Central memory CD8-positive, alpha-beta T cell (primary cell): ENCODE results near the gene LFNG.

Experiments used
- ATAC-seq: fragments of 150-1000 bp; cut with Tn5 transposase; replicated peaks from 2 replicates; pipeline ENCODE4 v1.10.0; 2022; ENCODE audit warnings: mild to moderate bottlenecking, moderate FRiP score, moderate number of reproducible peaks; ENCODE audit not compliant: poor library complexity, severe bottlenecking; ENCODE audit errors: extremely low read depth
- DNase-seq, 2 donors: peaks; one replicate each; pipeline ENCODE4 v3.0.0; 2021; ENCODE audit warnings: low spot score in 2 of 2
- H3K27ac Mint-ChIP-seq: one replicate; pipeline ENCODE4 v1.8.0; 2022; ENCODE audit warnings: low read depth, mild to moderate bottlenecking, moderate library complexity, mixed read lengths
- H3K27me3 Mint-ChIP-seq: one replicate; pipeline ENCODE4 v1.8.0; 2022; ENCODE audit warnings: mixed read lengths
- H3K36me3 Mint-ChIP-seq: one replicate; pipeline ENCODE4 v1.8.0; 2022; ENCODE audit warnings: mild to moderate bottlenecking, moderate library complexity, mixed read lengths; ENCODE audit not compliant: insufficient read depth
- H3K4me1 Mint-ChIP-seq: one replicate; pipeline ENCODE4 v1.8.0; 2022; ENCODE audit warnings: mixed read lengths
- H3K4me3 Mint-ChIP-seq: one replicate; pipeline ENCODE4 v1.8.0; 2022; ENCODE audit warnings: mild to moderate bottlenecking, moderate library complexity, mixed read lengths
- H3K9me3 Mint-ChIP-seq: one replicate; pipeline ENCODE4 v1.8.0; 2022; ENCODE audit warnings: mixed read lengths

LFNG gene

GRCh38 chr7:2490181-2490651, 29.4 kb upstream of the LFNG start:
- H3K9me3 Mint-ChIP-seq = no peaks in the 10 kb centered on the region
- no peak overlapping the region for H3K27ac Mint-ChIP-seq
- ATAC-seq (no peak), DNase-seq (no peak)
- H3K4me3 Mint-ChIP-seq = no peak overlapping the region
- peaks cover 11% of the 10 kb centered on the region for H3K36me3 Mint-ChIP-seq
- H3K4me1 Mint-ChIP-seq = no peaks in the 10 kb centered on the region
- peaks cover 12% of the 10 kb centered on the region for H3K27me3 Mint-ChIP-seq

- H3K27ac Mint-ChIP-seq = no peak overlapping the region
- ATAC-seq (no peak), DNase-seq (no peak)
- no peaks in the 10 kb centered on the region for H3K4me1 Mint-ChIP-seq
- no peaks in the 10 kb centered on the region for H3K9me3 Mint-ChIP-seq
- peaks cover 26% of the 10 kb centered on the region for H3K27me3 Mint-ChIP-seq
- peaks cover 12% of the 10 kb centered on the region for H3K36me3 Mint-ChIP-seq
- H3K4me3 Mint-ChIP-seq = no peak overlapping the region
These were observed 27.5 kb upstream of the LFNG start for GRCh38 chr7:2492038-2492437.

- peaks cover 12% of the 10 kb centered on the region for H3K36me3 Mint-ChIP-seq
- no peak overlapping the region for H3K4me3 Mint-ChIP-seq
- no peaks in the 10 kb centered on the region for H3K4me1 Mint-ChIP-seq
- H3K27me3 Mint-ChIP-seq = peaks cover 32% of the 10 kb centered on the region
- DNase-seq = no peak
- ATAC-seq = no peak
- H3K27ac Mint-ChIP-seq = no peak overlapping the region
- no peaks in the 10 kb centered on the region for H3K9me3 Mint-ChIP-seq
These were observed 26.1 kb upstream of the LFNG start for GRCh38 chr7:2493205-2494164.

GRCh38 chr7:2494191-2495130, 25.1 kb upstream of the LFNG start:
- ATAC-seq (no peak), DNase-seq (no peak)
- peaks cover 23% of the 10 kb centered on the region for H3K27me3 Mint-ChIP-seq
- H3K4me3 Mint-ChIP-seq = no peak overlapping the region
- peaks cover 10% of the 10 kb centered on the region for H3K36me3 Mint-ChIP-seq
- H3K4me1 Mint-ChIP-seq = no peaks in the 10 kb centered on the region
- H3K9me3 Mint-ChIP-seq = no peaks in the 10 kb centered on the region
- H3K27ac Mint-ChIP-seq = no peak overlapping the region

GRCh38 chr7:2495418-2496299, 23.9 kb upstream of the LFNG start:
- Mint-ChIP-seq H3K4me1 (no peaks in the 10 kb centered on the region), H3K36me3 (peaks cover 9% of the 10 kb centered on the region), H3K27me3 (peaks cover 23% of the 10 kb centered on the region), H3K27ac (no peak overlapping the region), H3K9me3 (no peaks in the 10 kb centered on the region), H3K4me3 (no peak overlapping the region)
- DNase-seq (no peak), ATAC-seq (no peak)

GRCh38 chr7:2496375-2496774, 23.2 kb upstream of the LFNG start:
- H3K27ac Mint-ChIP-seq = no peak overlapping the region
- no peaks in the 10 kb centered on the region for H3K4me1 Mint-ChIP-seq
- DNase-seq = no peak
- ATAC-seq = no peak
- peaks cover 6% of the 10 kb centered on the region for H3K36me3 Mint-ChIP-seq
- H3K27me3 Mint-ChIP-seq = peaks cover 23% of the 10 kb centered on the region
- no peaks in the 10 kb centered on the region for H3K9me3 Mint-ChIP-seq
- no peak overlapping the region for H3K4me3 Mint-ChIP-seq

- H3K4me1 Mint-ChIP-seq = no peaks in the 10 kb centered on the region
- H3K27ac Mint-ChIP-seq = no peak overlapping the region
- ATAC-seq = no peak
- H3K36me3 Mint-ChIP-seq = peaks cover 5% of the 10 kb centered on the region
- H3K4me3 Mint-ChIP-seq = no peak overlapping the region
- no peak for DNase-seq
- H3K9me3 Mint-ChIP-seq = no peaks in the 10 kb centered on the region
- H3K27me3 Mint-ChIP-seq = peaks cover 23% of the 10 kb centered on the region
These were observed 22.5 kb upstream of the LFNG start for GRCh38 chr7:2497065-2497464.

- no peaks in the 10 kb centered on the region for H3K4me1 Mint-ChIP-seq
- H3K4me3 Mint-ChIP-seq = no peak overlapping the region
- ATAC-seq (no peak), DNase-seq (no peak)
- H3K36me3 Mint-ChIP-seq = peaks cover 3% of the 10 kb centered on the region
- H3K27me3 Mint-ChIP-seq = peaks cover 23% of the 10 kb centered on the region
- no peaks in the 10 kb centered on the region for H3K9me3 Mint-ChIP-seq
- H3K27ac Mint-ChIP-seq = no peak overlapping the region
These were observed 21.9 kb upstream of the LFNG start for GRCh38 chr7:2497500-2498336.

- DNase-seq = no peak
- ATAC-seq = no peak
- Mint-ChIP-seq H3K4me3 (no peak overlapping the region), H3K27ac (no peak overlapping the region), H3K9me3 (no peaks in the 10 kb centered on the region), H3K4me1 (no peaks in the 10 kb centered on the region), H3K36me3 (peaks cover 3% of the 10 kb centered on the region), H3K27me3 (peaks cover 23% of the 10 kb centered on the region)
These were observed 20.9 kb upstream of the LFNG start for GRCh38 chr7:2498708-2499107.

GRCh38 chr7:2499181-2499580, 20.4 kb upstream of the LFNG start:
- ATAC-seq = no peak
- H3K4me1 Mint-ChIP-seq = no peaks in the 10 kb centered on the region
- H3K27me3 Mint-ChIP-seq = peaks cover 23% of the 10 kb centered on the region
- H3K9me3 Mint-ChIP-seq = no peaks in the 10 kb centered on the region
- DNase-seq = no peak
- H3K27ac Mint-ChIP-seq = no peak overlapping the region
- no peak overlapping the region for H3K4me3 Mint-ChIP-seq
- H3K36me3 Mint-ChIP-seq = peaks cover 3% of the 10 kb centered on the region

- peaks cover 23% of the 10 kb centered on the region for H3K27me3 Mint-ChIP-seq
- H3K4me3 Mint-ChIP-seq = no peak overlapping the region
- H3K36me3 Mint-ChIP-seq = peaks cover 3% of the 10 kb centered on the region
- H3K9me3 Mint-ChIP-seq = no peaks in the 10 kb centered on the region
- no peak overlapping the region for H3K27ac Mint-ChIP-seq
- DNase-seq = no peak
- no peaks in the 10 kb centered on the region for H3K4me1 Mint-ChIP-seq
- no peak for ATAC-seq
These were observed 19.7 kb upstream of the LFNG start for GRCh38 chr7:2499719-2500430.
